Measurements from ENCODE around the gene ITIH6.
"Not testable (repeated sequence)": the region's sequence is repeated elsewhere in the genome, so short reads cannot be mapped to it uniquely, and the experiment has no call there.

Gene ITIH6

GRCh38 chrX:54798137-54798536, at the start of gene ITIH6:
ITIH6 (minus strand) TSS chrX:54798255; CDS start chrX:54798210, 45 bp downstream.
- no peak for DNase-seq

GRCh38 chrX:54847700-54848099, 49.6 kb upstream of the ITIH6 start:
- DNase-seq, result not testable (repeated sequence)

GRCh38 chrX:54843050-54843449, 45.0 kb upstream of the ITIH6 start:
- no peak for DNase-seq

GRCh38 chrX:54842607-54843006, 44.6 kb upstream of the ITIH6 start:
- DNase-seq, result no peak

- DNase-seq, result peak; percentile 17
These were observed 43.3 kb upstream of the ITIH6 start for GRCh38 chrX:54841184-54841874.

- no peak for DNase-seq
These were observed 40.5 kb upstream of the ITIH6 start for GRCh38 chrX:54838583-54838982.

GRCh38 chrX:54826598-54826997, 28.5 kb upstream of the ITIH6 start:
- no peak for DNase-seq

- no peak for DNase-seq
These were observed 27.8 kb upstream of the ITIH6 start for GRCh38 chrX:54825716-54826438.

GRCh38 chrX:54824722-54825121, 26.7 kb upstream of the ITIH6 start:
- no peak for DNase-seq

- no peak for DNase-seq
These were observed 26.1 kb upstream of the ITIH6 start for GRCh38 chrX:54824195-54824594.

GRCh38 chrX:54821310-54821709, 23.3 kb upstream of the ITIH6 start:
- no peak for DNase-seq

- DNase-seq, result no peak
These were observed 22.7 kb upstream of the ITIH6 start for GRCh38 chrX:54820737-54821136.

- DNase-seq, result no peak
These were observed 21.1 kb upstream of the ITIH6 start for GRCh38 chrX:54819201-54819600.

GRCh38 chrX:54818221-54818620, 20.2 kb upstream of the ITIH6 start:
- no peak for DNase-seq

GRCh38 chrX:54817220-54817820, 19.3 kb upstream of the ITIH6 start:
- no peak for DNase-seq

GRCh38 chrX:54812306-54812705, 14.3 kb upstream of the ITIH6 start:
- DNase-seq, result no peak

GRCh38 chrX:54811301-54811885, 13.3 kb upstream of the ITIH6 start:
- DNase-seq, result no peak

GRCh38 chrX:54810532-54810931, 12.5 kb upstream of the ITIH6 start:
- DNase-seq, result no peak

- peak; percentile 93 for DNase-seq
These were observed 10.8 kb upstream of the ITIH6 start for GRCh38 chrX:54808605-54809483.

GRCh38 chrX:54808109-54808604, 10.1 kb upstream of the ITIH6 start:
- peak; percentile 76 for DNase-seq

- DNase-seq, result peak; percentile 50
These were observed 9.6 kb upstream of the ITIH6 start, which contains the start of gene MAGED2 for GRCh38 chrX:54807524-54808108. MAGED2 (plus strand) TSS chrX:54807745; CDS start chrX:54809332, 1,587 bp downstream.

- no peak for DNase-seq
These were observed 991 bp upstream of the ITIH6 start for GRCh38 chrX:54799046-54799445.

Measured in NCI-H2171 treated with DMSO at 0.1 percent for 48 hours (cell line).